HepG2 (cell line): ENCODE data around the gene NAGA. TPM values are rescaled to one million over a fixed set of nuclear protein-coding genes. Genes with fewer than 3 reads are reported as not detected.

Source experiments
- ATAC-seq: fragments of 200-7000 bp; cut with Tn5 transposase; 3 replicates; pipeline ENCODE4 v1.9.1; 2020; ENCODE audit warnings: mild to moderate bottlenecking, moderate library complexity
- BruUV-seq: library from RNA; stranded (reverse); fragments of 400-500 nt; replicated peaks from 2 replicates; lab custom pipeline; 2021; lab: Mats Ljungman, UMichigan
- CTCF ChIA-PET: fragments of 300-600 bp; formaldehyde crosslinking; extraction: SDS; loops from one replicate; lab custom pipeline; 2021; ENCODE audit warnings: low total read pairs, inconsistent platforms, low intra/inter-chr PET ratio; lab: Yijun Ruan, JAX
- POLR2A ChIA-PET: fragments of 350-600 bp; sonication (Branson Sonifier 250); formaldehyde crosslinking; loops from one replicate; lab custom pipeline; 2020; ENCODE audit warnings: antibody characterized with exemption, inconsistent platforms; lab: Yijun Ruan, JAX
- DNase-seq: peaks from one replicate; pipeline ENCODE4 v3.0.0-alpha.2; 2015; ENCODE audit warnings: low spot score
- FAIRE-seq: peaks from 3 replicates; lab custom pipeline; 2011; peaks lifted over from hg19 to GRCh38; lab: Jason Lieb, UNC
- H2AFZ ChIP-seq: one replicate; pipeline ENCODE4 v1.6.1; 2011; ENCODE audit warnings: low read length, inconsistent platforms
- H3K27ac ChIP-seq: fragments of 300-600 bp; 3 replicates; pipeline ENCODE4 v1.8.0; 2011; ENCODE audit warnings: mixed run types, mild to moderate bottlenecking, mixed read lengths, low read length, inconsistent platforms; ENCODE audit not compliant: insufficient read depth; ENCODE audit errors: extremely low read length
- H3K27me3 ChIP-seq, 2 experiments: fragments of 200-600 bp in 1 of 2; 2 replicates in 1 of 2; 3 replicates in 1 of 2; pipeline versions ENCODE4 v1.6.0 to v1.8.0; 2011; ENCODE audit warnings: low read length in 2 of 2, mild to moderate bottlenecking in 2 of 2, moderate library complexity in 2 of 2, inconsistent platforms in 1 of 2; ENCODE audit not compliant: insufficient read depth in 2 of 2, control insufficient read depth in 1 of 2
- H3K36me3 ChIP-seq, 2 experiments: fragments of 200-600 bp in 1 of 2; replicated peaks in 1 of 2; 2 replicates in 1 of 2; 3 replicates in 1 of 2; pipeline versions ENCODE4 v1.5.1 to v1.8.0; 2011; ENCODE audit warnings: low read length in 2 of 2, inconsistent platforms in 1 of 2; ENCODE audit not compliant: insufficient read depth in 2 of 2, control insufficient read depth in 1 of 2
- H3K4me1 ChIP-seq: 2 replicates; pipeline ENCODE4 v1.5.1; 2012; ENCODE audit warnings: low read length, inconsistent platforms; ENCODE audit not compliant: insufficient read depth
- H3K4me2 ChIP-seq: 2 replicates; pipeline ENCODE4 v1.6.0; 2011; ENCODE audit warnings: low read depth, low read length, inconsistent platforms
- H3K4me3 ChIP-seq, 3 experiments: fragments of 200-600 bp in 1 of 3; sonication (generic), shearing (Covaris generic) in 1 of 3; replicated peaks in 1 of 3; 2 replicates each; pipeline ENCODE4 v1.5.1; 2011 to 2016; ENCODE audit warnings: low read length in 3 of 3, inconsistent platforms in 2 of 3, low read depth in 2 of 3, mild to moderate bottlenecking in 2 of 3, control low read depth in 1 of 3, mixed read lengths in 1 of 3; ENCODE audit not compliant: insufficient read depth in 1 of 3
- H3K79me2 ChIP-seq: one replicate; pipeline ENCODE4 v1.6.1; 2011; ENCODE audit warnings: low read length, inconsistent platforms; ENCODE audit not compliant: insufficient read depth
- H3K9ac ChIP-seq: 2 replicates; pipeline ENCODE4 v1.6.0; 2011; ENCODE audit warnings: mild to moderate bottlenecking, low read depth, low read length, inconsistent platforms; ENCODE audit not compliant: insufficient read depth
- H3K9me3 ChIP-seq: 2 replicates; pipeline ENCODE4 v1.5.1; 2012; ENCODE audit warnings: mild to moderate bottlenecking, low read length
- H4K20me1 ChIP-seq: 2 replicates; pipeline ENCODE4 v1.6.0; 2011; ENCODE audit warnings: inconsistent platforms, mild to moderate bottlenecking, low read length, moderate library complexity; ENCODE audit not compliant: insufficient read depth
- KLF6 ChIP-seq: IDR thresholded peaks from 2 replicates; pipeline ENCODE4 v1.8.0; 2016; ENCODE audit warnings: missing biosample characterization, missing genetic modification reagents
- ZBTB21 ChIP-seq: sonication (generic); formaldehyde crosslinking; IDR thresholded peaks from 2 replicates; pipeline ENCODE4 v1.4.0; 2020; ENCODE audit warnings: missing genetic modification reagents
- ZFP90 ChIP-seq: sonication (generic); formaldehyde crosslinking; IDR thresholded peaks from 2 replicates; pipeline ENCODE4 v1.8.0; 2022; ENCODE audit warnings: missing genetic modification reagents, mild to moderate bottlenecking, inconsistent platforms, borderline replicate concordance
- WGBS: methylation state at CpG from one replicate; pipeline ENCODE4 v1.1.6; 2017; ENCODE audit warnings: low lambda C conversion rate; 5-methylcytosine and 5-hydroxymethylcytosine counted together
- in situ Hi-C: cut with HindIII; loops from 2 replicates; pipeline ENCODE4 v1.10.0; 2017; ENCODE audit warnings: low pct_unique_long_range_greater_than_20kb; ENCODE audit not compliant: extremely low pct_ligation_motif_present
- intact Hi-C: fragments of 100-400 bp; cut with micrococcal nuclease; formaldehyde crosslinking; loops from one replicate; pipeline ENCODE4 v1.10.0; 2022; ENCODE audit not compliant: unreplicated experiment
- polyA plus RNA-seq, 8 experiments: library from polyadenylated mRNA; depleted of rRNA in 3 of 8; stranded (reverse) in 7 of 8; unstranded in 1 of 8; fragments of >200 nt; fragmentation: Illumina TruSeq in 4 of 8; extraction: Trizol in 4 of 8; gene quantifications; 2 replicates each; pipeline versions ENCODE4 v1.2.1 to v1.2.3, GENCODE V29; 2011 to 2016; ENCODE audit warnings: low read depth in 4 of 8, missing spikeins in 1 of 8, mixed read lengths in 1 of 8; ENCODE audit not compliant: insufficient read depth in 1 of 8
- total RNA-seq, 5 experiments: library from RNA; depleted of rRNA; stranded (reverse); fragments of >200 nt; fragmentation: Illumina TruSeq; extraction: Trizol; gene quantifications; 2 replicates each; pipeline ENCODE4 v1.2.3, GENCODE V29; 2016; ENCODE audit warnings: low read depth in 1 of 5
- TF ChIP-seq, protein P1 (sequence below): sonication (generic); formaldehyde crosslinking; IDR thresholded peaks from 2 replicates; pipeline ENCODE4 v1.5.1; 2020; ENCODE audit warnings: mild to moderate bottlenecking, missing genetic modification reagents, borderline replicate concordance

NAGA gene
- total and polyA plus RNA-seq, 2 of the 13 experiments (the other 11 are each of a cell fraction or from before 2014, with no cell fraction given): 15.1 to 23.4 TPM

DNA sequence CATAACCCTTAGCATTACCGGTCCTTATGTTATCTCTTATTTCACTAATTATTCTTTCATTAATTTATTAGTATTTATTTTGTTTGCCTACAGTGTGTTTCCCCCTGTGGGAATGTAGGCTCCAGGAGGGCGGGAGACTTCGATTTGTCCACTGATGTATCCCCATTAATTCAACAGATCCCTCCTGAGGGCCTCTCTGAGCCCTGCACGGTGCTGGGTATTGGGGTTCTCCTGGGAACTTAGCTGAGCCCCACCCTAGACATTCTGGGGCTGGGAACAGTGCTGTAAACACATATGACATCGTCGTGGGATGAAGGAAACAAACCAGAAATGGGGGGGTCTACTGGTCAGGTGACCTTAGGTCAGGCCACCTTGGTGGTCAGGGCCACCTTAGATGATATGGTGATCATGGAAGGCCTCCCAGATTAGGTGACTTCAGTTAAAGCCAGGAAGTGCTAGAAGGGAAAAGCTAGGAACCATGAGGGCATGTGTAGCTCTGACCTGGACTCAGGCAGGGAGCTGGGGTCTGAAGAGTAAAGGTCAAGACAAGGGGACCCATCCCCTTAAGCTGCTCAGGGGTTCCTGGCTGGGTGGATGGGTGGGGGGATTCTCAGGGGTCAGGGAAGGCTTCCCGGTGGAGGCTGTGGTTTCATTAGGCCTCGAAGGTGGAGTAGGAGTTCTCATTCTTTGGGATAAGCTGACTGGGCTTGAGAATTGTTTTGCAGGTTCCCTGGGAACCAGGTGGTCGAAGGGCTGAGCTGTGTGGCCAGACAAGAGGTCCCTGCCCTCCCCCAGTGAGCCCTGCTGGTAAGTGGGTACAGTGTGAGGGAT lies 4.4 kb upstream of the NAGA start:
- Histone ChIP-seq H3K9me3 (no peaks in the 10 kb centered on the region), H3K79me2 (peaks cover 1% of the 10 kb centered on the region), H3K27me3 (no peaks in the 10 kb centered on the region; a peak in 2 of 5 replicates), H3K4me3 (no peak overlapping the region), H3K4me1 (peaks cover 40% of the 10 kb centered on the region), H3K36me3 (no peaks in the 10 kb centered on the region), H3K9ac (no peak overlapping the region), H2AFZ (no peak overlapping the region), H4K20me1 (no peaks in the 10 kb centered on the region), H3K4me2 (no peak overlapping the region), H3K27ac (no peak overlapping the region)
- in situ Hi-C loops (loop anchor here (5.0 kb wide), 1 partner anchor 108 kb away; the partner anchor contains the start of gene SEPTIN3), intact Hi-C loops (no loop called here)
- DNase-seq (no peak), FAIRE-seq (no peak), ATAC-seq (no peak)
- ChIA-PET CTCF (no interaction called here), POLR2A (interaction anchor here (2.1 kb wide), 1 partner anchor 15 kb away, joined by 12 read pairs; the partner anchor contains the start of gene NDUFA6)
- 79% methylated on average over 9 of the region's 9 CpGs for WGBS
- TF ChIP-seq, protein P1, sequence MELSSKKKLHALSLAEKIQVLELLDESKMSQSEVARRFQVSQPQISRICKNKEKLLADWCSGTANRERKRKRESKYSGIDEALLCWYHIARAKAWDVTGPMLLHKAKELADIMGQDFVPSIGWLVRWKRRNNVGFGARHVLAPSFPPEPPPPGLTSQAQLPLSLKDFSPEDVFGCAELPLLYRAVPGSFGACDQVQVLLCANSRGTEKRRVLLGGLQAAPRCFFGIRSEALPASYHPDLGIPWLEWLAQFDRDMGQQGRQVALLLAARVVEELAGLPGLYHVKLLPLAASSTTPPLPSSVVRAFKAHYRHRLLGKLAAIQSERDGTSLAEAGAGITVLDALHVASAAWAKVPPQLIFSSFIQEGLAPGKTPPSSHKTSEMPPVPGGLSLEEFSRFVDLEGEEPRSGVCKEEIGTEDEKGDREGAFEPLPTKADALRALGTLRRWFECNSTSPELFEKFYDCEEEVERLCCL (CRISPR knock-in tag): no peak
- no peak for TF ChIP-seq ZFP90 (CRISPR knock-in tag)
- TF ChIP-seq KLF6 (CRISPR knock-in tag): no peak
- no peak for TF ChIP-seq ZBTB21
- BruUV-seq: no TSS peak
